Measurements from ENCODE around the gene SERPINA5.

The SERPINA5 gene

GRCh38 chr14:94623856-94624499 lies 42.8 kb downstream of the SERPINA5 start:
- no peak for DNase-seq (ENCODE audit: low spot score)

- DNase-seq (ENCODE audit: low spot score): no peak
These were observed 43.5 kb downstream of the SERPINA5 start for GRCh38 chr14:94624537-94625352.

GRCh38 chr14:94625353-94625635 lies 44.1 kb downstream of the SERPINA5 start:
- DNase-seq (ENCODE audit: low spot score): no peak

GRCh38 chr14:94628578-94628977 lies 47.4 kb downstream of the SERPINA5 start:
- DNase-seq (ENCODE audit: low spot score): no peak

- DNase-seq (ENCODE audit: low spot score): peak; percentile 26
These were observed 49.2 kb downstream of the SERPINA5 start for GRCh38 chr14:94630396-94630795.

GRCh38 chr14:94631050-94631449 lies 49.8 kb downstream of the SERPINA5 start:
- no peak for DNase-seq (ENCODE audit: low spot score)

GRCh38 chr14:94631536-94632304 lies 50.5 kb downstream of the SERPINA5 start:
- DNase-seq (ENCODE audit: low spot score): peak; percentile 8

GRCh38 chr14:94632305-94632590 lies 51.0 kb downstream of the SERPINA5 start:
- DNase-seq (ENCODE audit: low spot score): peak; percentile 42

GRCh38 chr14:94633121-94633520 lies 51.9 kb downstream of the SERPINA5 start:
- DNase-seq (ENCODE audit: low spot score): peak; percentile 53

GRCh38 chr14:94635154-94635553 lies 53.9 kb downstream of the SERPINA5 start:
- DNase-seq (ENCODE audit: low spot score): no peak

GRCh38 chr14:94636744-94637412 lies 55.7 kb downstream of the SERPINA5 start:
- DNase-seq (ENCODE audit: low spot score): no peak

- DNase-seq (ENCODE audit: low spot score): peak; percentile 28
These were observed 56.6 kb downstream of the SERPINA5 start for GRCh38 chr14:94637814-94638213.

- peak; percentile 1 for DNase-seq (ENCODE audit: low spot score)
These were observed 57.1 kb downstream of the SERPINA5 start for GRCh38 chr14:94638339-94638738.

- peak; percentile 51 for DNase-seq (ENCODE audit: low spot score)
These were observed 58.0 kb downstream of the SERPINA5 start for GRCh38 chr14:94638961-94639817.

GRCh38 chr14:94640721-94641631 lies 59.8 kb downstream of the SERPINA5 start:
- peak; percentile 31 for DNase-seq (ENCODE audit: low spot score)

GRCh38 chr14:94641632-94641955 lies 60.4 kb downstream of the SERPINA5 start:
- DNase-seq (ENCODE audit: low spot score): no peak
